CD4-positive, alpha-beta T cell (primary cell): ENCODE data around the gene PAFAH1B2. TPM values are rescaled to one million over a fixed set of nuclear protein-coding genes. Genes with fewer than 3 reads are reported as not detected.
"Not testable (repeated sequence)": the region's sequence is repeated elsewhere in the genome, so short reads cannot be mapped to it uniquely, and the experiment has no call there.

Experiments used
- ATAC-seq: fragments of 200-7000 bp; cut with Tn5 transposase; one replicate; pipeline ENCODE4 v1.10.0; 2022; ENCODE audit warnings: mild to moderate bottlenecking; ENCODE audit not compliant: poor library complexity
- CTCF ChIA-PET: fragments of 350-600 bp; sonication (Branson Sonifier 250); formaldehyde crosslinking; loops from one replicate; lab custom pipeline; 2021; ENCODE audit warnings: antibody characterized with exemption, inconsistent platforms; lab: Charles Lee
- POLR2A ChIA-PET: fragments of 350-600 bp; sonication (Branson Sonifier 250); formaldehyde crosslinking; loops from one replicate; lab custom pipeline; 2021; ENCODE audit warnings: antibody characterized with exemption, inconsistent platforms; lab: Charles Lee
- DNase-seq, 14 experiments: peaks; one replicate each; pipeline ENCODE4 v3.0.0-alpha.2; 2013 to 2020; ENCODE audit warnings: mixed read lengths in 2 of 14
- H3K27ac ChIP-seq, 2 donors: one replicate each; pipeline versions ENCODE4 v1.5.1 to v1.7.0; 2013; ENCODE audit warnings: low read length in 2 of 2, low read depth in 1 of 2, mild to moderate bottlenecking in 1 of 2
- H3K27me3 ChIP-seq, 2 experiments: 1 replicate in 1 of 2; 2 replicates in 1 of 2; pipeline versions ENCODE4 v1.6.1 to v1.7.0; 2013; ENCODE audit warnings: low read length in 2 of 2, control low read depth in 1 of 2, mild to moderate bottlenecking in 1 of 2, moderate library complexity in 1 of 2; ENCODE audit not compliant: insufficient read depth in 2 of 2, control insufficient read depth in 1 of 2
- H3K36me3 ChIP-seq: one replicate; pipeline ENCODE4 v1.6.1; 2013; ENCODE audit warnings: low read length, control low read depth; ENCODE audit not compliant: insufficient read depth
- H3K4me1 ChIP-seq: one replicate; pipeline ENCODE4 v1.6.1; 2013; ENCODE audit warnings: low read length, control low read depth; ENCODE audit not compliant: insufficient read depth
- H3K4me3 ChIP-seq: one replicate; pipeline ENCODE4 v1.5.1; 2013; ENCODE audit warnings: mild to moderate bottlenecking, low read length, moderate library complexity
- H3K9me3 ChIP-seq, 2 experiments: 1 replicate in 1 of 2; 2 replicates in 1 of 2; pipeline versions ENCODE4 v1.6.1 to v1.7.0; 2013; ENCODE audit warnings: low read length in 2 of 2, mild to moderate bottlenecking in 2 of 2, control low read depth in 1 of 2, moderate library complexity in 1 of 2; ENCODE audit not compliant: control insufficient read depth in 1 of 2, insufficient read depth in 1 of 2
- H3K27ac Mint-ChIP-seq: one replicate; pipeline ENCODE4 v1.8.0; 2020; ENCODE audit warnings: mixed read lengths
- H3K27me3 Mint-ChIP-seq: one replicate; pipeline ENCODE4 v1.8.0; 2021; ENCODE audit warnings: mixed read lengths
- H3K36me3 Mint-ChIP-seq: one replicate; pipeline ENCODE4 v1.8.0; 2021; ENCODE audit warnings: low read depth, mixed read lengths
- H3K4me1 Mint-ChIP-seq: one replicate; pipeline ENCODE4 v1.8.0; 2021; ENCODE audit warnings: low read depth, mixed read lengths
- H3K4me3 Mint-ChIP-seq: one replicate; pipeline ENCODE4 v1.8.0; 2020; ENCODE audit warnings: mild to moderate bottlenecking, mixed read lengths
- H3K9me3 Mint-ChIP-seq: one replicate; pipeline ENCODE4 v1.8.0; 2020; ENCODE audit warnings: mixed read lengths
- intact Hi-C, 2 experiments: fragments of 100-400 bp; cut with DNase I in 1 of 2; cut with micrococcal nuclease in 1 of 2; formaldehyde crosslinking; loops; one replicate each; pipeline versions ENCODE4 v1.15.1 to v1.9.0; 2023 to 2025; cut with DNase I, micrococcal nuclease
- total RNA-seq, 174 experiments: library from RNA in 2 of 174; stranded (reverse) in 2 of 174; gene quantifications; one replicate each; pipeline ENCODE4 v1.2.3 and lab custom pipeline; 2021 to 2026
- TF ChIP-seq, protein P1 (sequence below): fragments of 200-600 bp; IDR thresholded peaks from one replicate; pipeline ENCODE4 v1.8.0; 2022; ENCODE audit warnings: antibody characterized with exemption, mild to moderate bottlenecking

The PAFAH1B2 gene
- total RNA-seq, 2 experiments from 2014 or later = 44.3 to 45.6 TPM

DNA sequence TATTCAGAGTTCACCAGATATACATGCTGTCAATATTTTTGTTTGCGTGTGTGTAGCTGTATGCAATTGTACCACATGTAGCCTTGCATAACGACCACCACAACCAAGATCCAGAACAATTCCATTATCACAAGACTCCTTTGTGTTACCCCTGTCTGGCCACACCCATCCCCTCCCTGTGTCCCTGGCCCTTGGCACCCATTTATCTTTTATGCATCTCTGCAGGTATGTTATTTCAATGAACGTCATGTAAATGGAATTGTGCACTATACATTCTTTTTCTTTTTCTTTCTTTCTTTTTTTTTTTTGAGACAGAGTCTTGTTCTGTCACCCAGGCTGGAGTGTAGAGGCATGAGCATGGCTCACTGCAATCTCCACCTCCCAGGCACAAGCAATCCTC, 9.7 kb upstream of the PAFAH1B2 start:
- Histone ChIP-seq H3K4me1 (no peaks in the 10 kb centered on the region), H3K27me3 (no peaks in the 10 kb centered on the region), H3K4me3 (no peak overlapping the region), H3K27ac (no peak overlapping the region), H3K9me3 (no peaks in the 10 kb centered on the region), H3K36me3 (no peaks in the 10 kb centered on the region)
- ATAC-seq (no peak), DNase-seq (no peak)
- CTCF ChIA-PET = no interaction called here
- no peaks in the 10 kb centered on the region for H3K36me3 Mint-ChIP-seq
- H3K4me1 Mint-ChIP-seq = no peaks in the 10 kb centered on the region
- H3K4me3 Mint-ChIP-seq = no peak overlapping the region
- intact Hi-C loops = no loop called here
- POLR2A ChIA-PET = no interaction called here
- H3K27ac Mint-ChIP-seq = no peak overlapping the region
- no peaks in the 10 kb centered on the region for H3K9me3 Mint-ChIP-seq
- TF ChIP-seq, protein P1, sequence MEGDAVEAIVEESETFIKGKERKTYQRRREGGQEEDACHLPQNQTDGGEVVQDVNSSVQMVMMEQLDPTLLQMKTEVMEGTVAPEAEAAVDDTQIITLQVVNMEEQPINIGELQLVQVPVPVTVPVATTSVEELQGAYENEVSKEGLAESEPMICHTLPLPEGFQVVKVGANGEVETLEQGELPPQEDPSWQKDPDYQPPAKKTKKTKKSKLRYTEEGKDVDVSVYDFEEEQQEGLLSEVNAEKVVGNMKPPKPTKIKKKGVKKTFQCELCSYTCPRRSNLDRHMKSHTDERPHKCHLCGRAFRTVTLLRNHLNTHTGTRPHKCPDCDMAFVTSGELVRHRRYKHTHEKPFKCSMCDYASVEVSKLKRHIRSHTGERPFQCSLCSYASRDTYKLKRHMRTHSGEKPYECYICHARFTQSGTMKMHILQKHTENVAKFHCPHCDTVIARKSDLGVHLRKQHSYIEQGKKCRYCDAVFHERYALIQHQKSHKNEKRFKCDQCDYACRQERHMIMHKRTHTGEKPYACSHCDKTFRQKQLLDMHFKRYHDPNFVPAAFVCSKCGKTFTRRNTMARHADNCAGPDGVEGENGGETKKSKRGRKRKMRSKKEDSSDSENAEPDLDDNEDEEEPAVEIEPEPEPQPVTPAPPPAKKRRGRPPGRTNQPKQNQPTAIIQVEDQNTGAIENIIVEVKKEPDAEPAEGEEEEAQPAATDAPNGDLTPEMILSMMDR = no peak
- no peaks in the 10 kb centered on the region for H3K27me3 Mint-ChIP-seq

DNA sequence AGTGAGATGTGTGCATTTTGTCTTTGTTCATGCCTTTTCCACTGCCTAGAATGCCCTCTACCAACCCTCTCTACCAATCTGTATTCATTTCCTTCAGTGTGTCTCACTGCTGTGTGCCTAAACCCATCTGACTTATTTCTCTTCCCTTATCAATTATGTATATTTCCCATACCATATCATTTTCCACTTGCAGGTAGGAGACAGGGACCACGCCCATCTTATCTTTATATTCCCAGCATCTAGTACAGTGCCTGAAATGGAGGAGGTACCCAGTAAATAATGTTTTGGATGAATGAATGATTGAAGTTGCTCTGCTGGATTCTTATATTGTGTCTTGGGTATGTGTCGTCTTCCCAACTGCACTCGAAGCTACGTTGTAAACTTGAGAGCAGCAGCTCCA, 9.1 kb upstream of the PAFAH1B2 start:
- ATAC-seq, H3K27ac Mint-ChIP-seq, H3K27me3 Mint-ChIP-seq, H3K36me3 ChIP-seq, H3K4me1 ChIP-seq, H3K9me3 Mint-ChIP-seq, H3K27ac ChIP-seq, CTCF ChIA-PET, H3K27me3 ChIP-seq, H3K36me3 Mint-ChIP-seq, H3K4me1 Mint-ChIP-seq, intact Hi-C loops, DNase-seq, H3K4me3 ChIP-seq, H3K4me3 Mint-ChIP-seq, POLR2A ChIA-PET, H3K9me3 ChIP-seq: not testable (repeated sequence)

DNA sequence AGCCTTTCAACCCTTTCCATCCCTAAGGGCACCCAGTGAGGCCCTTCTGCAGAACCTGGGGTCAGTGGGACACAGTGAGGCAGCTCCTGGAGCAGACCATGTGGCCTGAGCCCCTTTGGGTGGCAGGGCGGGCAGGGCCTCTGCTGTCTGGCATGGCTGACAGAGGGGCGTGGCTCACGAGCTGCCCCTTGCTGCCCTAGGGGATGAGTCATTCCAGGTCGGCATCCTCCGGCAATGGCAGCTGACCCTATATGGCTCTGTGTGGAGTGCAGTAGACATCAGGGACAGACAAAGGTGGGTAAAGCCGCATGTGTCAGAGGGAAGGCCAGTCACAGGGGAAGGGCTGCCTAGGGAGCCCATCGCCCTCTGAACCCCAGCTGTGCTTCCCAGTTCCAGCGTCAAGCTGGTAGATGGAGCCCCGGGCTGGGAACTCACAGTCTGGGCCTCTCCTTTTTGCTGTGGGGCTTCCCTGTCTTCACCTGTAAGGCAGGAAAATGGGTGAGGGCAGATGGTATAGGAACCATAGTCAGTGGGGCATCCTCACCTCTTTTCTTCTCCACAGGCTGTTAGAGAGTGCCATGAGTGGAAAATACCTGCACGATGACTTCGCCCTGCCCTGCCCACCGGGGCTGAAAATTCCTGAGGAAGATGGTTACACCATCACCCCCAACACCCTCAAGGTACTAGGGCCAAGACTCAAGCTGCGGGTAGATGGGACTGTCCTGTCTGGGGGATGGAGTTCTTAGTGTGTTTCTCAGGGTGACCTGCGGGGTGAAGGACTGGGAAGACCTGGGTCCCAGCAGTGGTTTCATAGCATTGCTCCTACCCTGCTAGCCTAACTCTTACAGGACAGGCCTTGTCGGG, 6.6 kb upstream of the PAFAH1B2 start:
- H3K4me1 ChIP-seq, H3K27me3 ChIP-seq, H3K9me3 Mint-ChIP-seq, H3K27ac Mint-ChIP-seq, H3K4me3 Mint-ChIP-seq, H3K36me3 ChIP-seq, H3K27ac ChIP-seq, POLR2A ChIA-PET, H3K9me3 ChIP-seq, H3K4me3 ChIP-seq, H3K36me3 Mint-ChIP-seq, intact Hi-C loops, ATAC-seq, H3K4me1 Mint-ChIP-seq, DNase-seq, H3K27me3 Mint-ChIP-seq, CTCF ChIA-PET: not testable (repeated sequence)

DNA sequence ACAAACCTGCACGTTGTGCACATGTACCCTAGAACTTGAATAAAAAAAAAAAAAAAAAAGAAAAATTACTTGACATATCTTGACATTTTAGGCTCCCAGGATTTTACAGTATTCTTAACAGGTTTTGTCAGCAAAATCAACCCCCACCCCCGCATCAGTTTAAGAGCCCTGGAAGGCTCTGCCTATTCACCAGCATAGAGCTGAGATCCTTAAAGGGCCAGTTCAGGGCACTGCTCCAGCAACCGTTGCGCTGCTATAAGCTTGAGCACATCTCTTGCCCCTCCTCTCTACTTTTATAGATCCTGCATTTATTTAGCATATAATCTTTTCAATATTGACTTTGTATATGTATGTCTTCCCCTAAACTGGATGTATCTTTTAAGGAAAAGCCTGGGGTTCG, 697 bp upstream of the PAFAH1B2 start:
- H3K9me3 ChIP-seq = no peaks in the 10 kb centered on the region
- H3K36me3 ChIP-seq = peaks cover 17% of the 10 kb centered on the region
- DNase-seq (peak in 7 of 14 experiments; percentile 3 to 57 (median 17)), ATAC-seq (peak; percentile 39)
- POLR2A ChIA-PET = interaction anchor here (1.0 to 2.8 kb wide), 14 partner anchors 13 to 1429 kb away, joined by 3 to 60 read pairs (median 5); partner anchors contain the start of genes ARCN1, BUD13, CEP164 and PCSK7
- peaks cover 44% of the 10 kb centered on the region for H3K4me1 Mint-ChIP-seq
- intact Hi-C loops = loop anchor here (5.0 to 10.0 kb wide), 2 partner anchors 34 to 181 kb away; partner anchors contain the start of genes CEP164 (in 1 of the 2) and SIDT2 (in 1 of the 2)
- H3K4me3 Mint-ChIP-seq = peak overlapping the region; percentile 91
- H3K27me3 Mint-ChIP-seq = no peaks in the 10 kb centered on the region
- peak overlapping the region; percentile 61 to 74 for H3K27ac ChIP-seq
- CTCF ChIA-PET = interaction anchor here (0.7 to 1.2 kb wide), 2 partner anchors 352 to 361 kb away, joined by 3 read pairs; partner anchors contain the start of gene APOA5
- peaks cover 38% of the 10 kb centered on the region for H3K36me3 Mint-ChIP-seq
- peak overlapping the region; percentile 96 for H3K4me3 ChIP-seq
- no peaks in the 10 kb centered on the region for H3K9me3 Mint-ChIP-seq
- no peaks in the 10 kb centered on the region for H3K27me3 ChIP-seq
- peaks cover 39% of the 10 kb centered on the region for H3K4me1 ChIP-seq
- peak overlapping the region; percentile 95 for H3K27ac Mint-ChIP-seq
- TF ChIP-seq, protein P1 = no peak
